ENCODE results near the gene IL24. TPM values are rescaled to one million over a fixed set of nuclear protein-coding genes. Genes with fewer than 3 reads are reported as not detected.

IL24 gene
- total RNA-seq, 1 donor from 2014 or later: not detected

DNA sequence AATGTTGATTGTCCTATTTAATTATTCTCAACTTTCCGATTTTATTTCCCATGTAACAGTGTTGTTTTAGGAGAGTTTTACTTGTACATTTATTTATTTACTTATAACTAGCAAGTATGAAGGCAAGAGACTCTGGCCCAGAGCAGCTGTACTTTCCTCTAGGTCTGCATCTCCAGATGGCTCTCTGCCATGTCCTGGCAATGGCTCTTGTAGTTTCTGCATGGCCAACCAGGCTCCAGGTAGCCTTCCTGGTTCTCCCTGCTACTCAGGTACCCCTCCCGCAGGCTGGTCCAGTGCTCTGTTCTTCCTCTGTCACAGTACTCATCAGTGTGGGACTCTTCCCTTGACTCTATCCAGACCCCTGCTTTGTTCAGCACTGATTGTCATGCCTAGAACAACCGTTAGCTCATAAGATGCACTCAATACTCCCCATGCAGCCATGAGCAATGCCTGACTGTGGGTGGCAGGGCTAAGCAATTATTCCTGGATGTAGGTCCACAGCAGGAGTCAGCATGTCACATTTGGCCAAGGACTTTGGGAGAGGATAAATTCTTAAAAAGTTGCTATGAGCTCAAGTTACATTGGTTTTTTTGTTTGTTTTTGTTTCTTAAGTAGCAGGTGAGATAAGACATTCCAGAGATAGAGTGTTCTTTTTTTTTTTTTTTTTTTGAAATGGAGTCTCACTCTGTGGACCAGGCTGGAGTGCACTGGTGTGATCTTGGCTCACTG lies 42.7 kb upstream of the IL24 start:
- Mint-ChIP-seq H3K4me1 (ENCODE audit: low read depth) (no peaks in the 10 kb centered on the region), H3K4me3 (ENCODE audit: unreplicated experiment) (no peak overlapping the region), H3K27ac (ENCODE audit: unreplicated experiment) (no peak overlapping the region), H3K27me3 (ENCODE audit: low read depth) (peaks cover 19% of the 10 kb centered on the region), H3K9me3 (ENCODE audit: low read depth) (peaks cover 36% of the 10 kb centered on the region), H3K36me3 (ENCODE audit: low read depth) (peaks cover 9% of the 10 kb centered on the region)
- TF ChIP-seq, protein P1, sequence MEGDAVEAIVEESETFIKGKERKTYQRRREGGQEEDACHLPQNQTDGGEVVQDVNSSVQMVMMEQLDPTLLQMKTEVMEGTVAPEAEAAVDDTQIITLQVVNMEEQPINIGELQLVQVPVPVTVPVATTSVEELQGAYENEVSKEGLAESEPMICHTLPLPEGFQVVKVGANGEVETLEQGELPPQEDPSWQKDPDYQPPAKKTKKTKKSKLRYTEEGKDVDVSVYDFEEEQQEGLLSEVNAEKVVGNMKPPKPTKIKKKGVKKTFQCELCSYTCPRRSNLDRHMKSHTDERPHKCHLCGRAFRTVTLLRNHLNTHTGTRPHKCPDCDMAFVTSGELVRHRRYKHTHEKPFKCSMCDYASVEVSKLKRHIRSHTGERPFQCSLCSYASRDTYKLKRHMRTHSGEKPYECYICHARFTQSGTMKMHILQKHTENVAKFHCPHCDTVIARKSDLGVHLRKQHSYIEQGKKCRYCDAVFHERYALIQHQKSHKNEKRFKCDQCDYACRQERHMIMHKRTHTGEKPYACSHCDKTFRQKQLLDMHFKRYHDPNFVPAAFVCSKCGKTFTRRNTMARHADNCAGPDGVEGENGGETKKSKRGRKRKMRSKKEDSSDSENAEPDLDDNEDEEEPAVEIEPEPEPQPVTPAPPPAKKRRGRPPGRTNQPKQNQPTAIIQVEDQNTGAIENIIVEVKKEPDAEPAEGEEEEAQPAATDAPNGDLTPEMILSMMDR (IDR thresholded peaks at IDR 0.05): no peak
- DNase-seq (ENCODE audit: low spot score): no peak

DNA sequence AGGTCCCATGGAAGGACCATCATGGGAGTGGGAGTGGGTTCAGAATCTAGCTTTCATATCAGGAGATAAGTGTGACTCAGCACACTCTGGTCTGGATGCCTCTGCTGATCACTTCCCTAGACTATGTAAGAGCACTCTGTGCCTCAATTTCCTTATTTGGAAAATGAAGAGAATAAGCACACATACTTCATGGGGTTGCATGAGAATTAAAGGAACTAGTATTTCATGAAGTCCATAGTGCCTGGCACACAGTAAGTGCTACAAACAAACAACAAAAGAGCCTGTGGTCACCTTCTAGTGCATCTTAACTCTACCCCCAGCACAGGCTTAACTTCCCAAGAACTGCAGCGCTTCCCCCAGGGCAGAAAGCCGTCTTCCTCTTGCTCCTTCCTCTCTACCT lies 41.4 kb upstream of the IL24 start:
- Mint-ChIP-seq H3K4me1 (ENCODE audit: low read depth) (no peaks in the 10 kb centered on the region), H3K4me3 (ENCODE audit: unreplicated experiment) (no peak overlapping the region), H3K36me3 (ENCODE audit: low read depth) (peaks cover 8% of the 10 kb centered on the region), H3K27ac (ENCODE audit: unreplicated experiment) (no peak overlapping the region), H3K9me3 (ENCODE audit: low read depth) (peaks cover 29% of the 10 kb centered on the region), H3K27me3 (ENCODE audit: low read depth) (peaks cover 20% of the 10 kb centered on the region)
- no peak for DNase-seq (ENCODE audit: low spot score)
- TF ChIP-seq, protein P1 (IDR thresholded peaks at IDR 0.05): no peak

DNA sequence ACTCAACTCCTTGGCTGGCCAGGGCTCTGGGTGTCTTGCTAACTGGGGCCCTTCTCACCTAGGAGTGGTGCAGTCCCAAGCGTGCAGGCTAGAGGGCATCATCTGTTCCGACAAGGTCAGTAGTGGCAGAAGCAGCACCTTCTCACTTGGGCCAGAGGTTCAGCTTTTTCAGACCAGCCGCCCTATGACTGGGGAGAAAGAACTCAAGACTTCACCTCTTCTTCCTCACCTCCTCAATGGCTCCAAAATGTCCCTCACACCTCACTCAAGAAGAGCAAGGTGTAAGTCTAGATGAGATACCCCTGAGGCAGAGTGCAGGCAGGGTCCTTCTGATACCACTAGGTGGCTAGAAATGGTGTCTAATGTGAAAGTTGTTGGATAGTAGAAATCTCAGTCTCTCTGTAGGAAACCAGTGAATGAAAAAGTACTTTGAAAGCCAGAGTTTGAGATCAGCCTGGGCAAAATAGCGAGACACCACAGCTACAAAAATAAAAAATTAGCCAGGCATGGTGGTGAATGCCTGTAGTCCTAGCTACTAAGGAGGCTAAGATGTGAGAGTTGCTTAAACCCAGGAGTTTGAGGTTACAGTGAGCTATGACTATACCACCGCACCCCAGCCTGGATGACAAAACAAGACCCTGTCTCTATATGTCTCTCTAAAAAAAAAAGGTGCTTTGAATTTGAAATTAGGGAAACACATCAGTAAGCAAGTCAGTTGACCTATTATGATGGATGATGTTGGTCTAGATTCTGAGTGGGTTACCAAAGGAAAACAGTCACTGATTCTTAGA lies 40.4 kb upstream of the IL24 start:
- no peak for DNase-seq (ENCODE audit: low spot score)
- H3K27me3 Mint-ChIP-seq (ENCODE audit: low read depth): peaks cover 25% of the 10 kb centered on the region
- H3K4me3 Mint-ChIP-seq (ENCODE audit: unreplicated experiment): no peak overlapping the region
- H3K27ac Mint-ChIP-seq (ENCODE audit: unreplicated experiment): no peak overlapping the region
- peaks cover 8% of the 10 kb centered on the region for H3K36me3 Mint-ChIP-seq (ENCODE audit: low read depth)
- TF ChIP-seq, protein P1 (IDR thresholded peaks at IDR 0.05): peak; percentile 35
- peaks cover 20% of the 10 kb centered on the region for H3K9me3 Mint-ChIP-seq (ENCODE audit: low read depth)
- H3K4me1 Mint-ChIP-seq (ENCODE audit: low read depth): no peaks in the 10 kb centered on the region

DNA sequence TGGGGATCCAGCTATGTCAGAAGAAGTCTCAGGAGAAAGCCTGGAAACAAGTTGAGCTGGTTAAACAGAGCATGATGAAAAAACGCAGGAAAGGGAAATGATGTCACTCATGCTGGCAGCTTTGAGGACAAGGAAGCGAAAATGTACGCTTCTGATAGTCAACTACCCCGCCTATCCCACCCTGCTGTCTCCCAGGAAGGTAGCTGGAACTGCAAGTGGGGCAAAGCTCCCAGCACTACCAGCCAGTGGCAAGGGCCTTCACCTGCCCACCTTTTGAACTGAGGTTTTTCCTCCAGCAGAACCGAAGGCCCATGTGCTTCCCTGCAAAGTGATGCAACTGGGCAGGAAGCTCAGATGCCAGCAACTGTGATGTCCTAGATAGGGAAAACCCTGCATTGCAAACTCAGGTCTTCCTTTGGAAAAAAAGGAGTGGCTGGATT lies 38.1 kb upstream of the IL24 start:
- Mint-ChIP-seq H3K4me3 (ENCODE audit: unreplicated experiment) (no peak overlapping the region), H3K9me3 (ENCODE audit: low read depth) (peaks cover 3% of the 10 kb centered on the region), H3K4me1 (ENCODE audit: low read depth) (no peaks in the 10 kb centered on the region), H3K27me3 (ENCODE audit: low read depth) (peaks cover 38% of the 10 kb centered on the region), H3K36me3 (ENCODE audit: low read depth) (no peaks in the 10 kb centered on the region), H3K27ac (ENCODE audit: unreplicated experiment) (no peak overlapping the region)
- TF ChIP-seq, protein P1 (IDR thresholded peaks at IDR 0.05): no peak
- no peak for DNase-seq (ENCODE audit: low spot score)

DNA sequence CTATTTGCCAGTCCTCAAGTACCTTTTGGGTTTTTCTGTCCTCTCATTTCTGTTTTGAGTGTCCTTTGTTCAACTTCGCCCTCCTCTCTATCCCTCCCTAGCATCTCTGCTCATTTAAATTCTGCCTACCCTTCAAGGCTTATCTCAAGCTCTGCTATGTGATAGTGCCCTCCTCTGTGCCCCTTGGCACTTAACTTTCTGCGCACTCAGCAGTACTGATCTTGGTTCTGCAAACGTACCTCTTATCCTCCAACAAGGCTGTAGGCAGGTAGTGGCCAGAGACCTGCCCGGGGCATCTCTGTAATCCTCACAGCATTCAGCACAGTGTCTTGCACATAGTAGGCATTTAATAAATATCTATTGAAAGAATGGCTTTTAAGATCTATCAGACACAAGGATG lies 37.1 kb upstream of the IL24 start:
- no peak for DNase-seq (ENCODE audit: low spot score)
- Mint-ChIP-seq H3K9me3 (ENCODE audit: low read depth) (no peaks in the 10 kb centered on the region), H3K36me3 (ENCODE audit: low read depth) (no peaks in the 10 kb centered on the region), H3K27ac (ENCODE audit: unreplicated experiment) (no peak overlapping the region), H3K4me3 (ENCODE audit: unreplicated experiment) (no peak overlapping the region), H3K27me3 (ENCODE audit: low read depth) (peaks cover 38% of the 10 kb centered on the region), H3K4me1 (ENCODE audit: low read depth) (no peaks in the 10 kb centered on the region)
- TF ChIP-seq, protein P1 (IDR thresholded peaks at IDR 0.05): no peak
